ENCODE results near the gene CXorf66.

The CXorf66 gene

DNA sequence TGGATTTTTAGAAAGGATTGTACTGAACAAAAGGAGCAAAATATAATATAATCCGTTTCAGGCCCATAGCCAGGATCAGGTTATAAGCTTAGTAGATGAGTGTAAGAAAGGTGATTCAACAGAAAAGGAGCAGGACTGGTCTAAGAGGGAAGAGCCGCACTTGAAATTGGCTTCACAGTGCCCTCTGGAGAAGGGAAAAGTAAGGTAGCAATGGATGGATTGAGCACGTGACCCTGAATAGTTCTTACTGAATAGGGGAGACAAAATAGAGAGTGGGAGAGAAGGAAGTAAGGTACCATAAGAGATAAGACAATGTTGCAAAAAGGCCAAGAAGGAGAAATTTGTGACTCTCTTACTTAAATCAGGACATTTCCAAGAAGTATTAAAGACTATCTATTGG, 15.6 kb downstream of the CXorf66 start:
- FAIRE-seq, result no peak
- TF ChIP-seq SPI1 (IDR thresholded peaks at IDR 0.05; ENCODE audit: low read depth, low read length) (no peak), POU2F2 (IDR thresholded peaks at IDR 0.05; ENCODE audit: low read depth, low read length) (no peak), PAX5 (IDR thresholded peaks at IDR 0.05; ENCODE audit: insufficient read depth, low read length, severe bottlenecking) (no peak), POLR2AphosphoS5 (IDR thresholded peaks at IDR 0.05; ENCODE audit: low read depth, low read length) (no peak), TAF1 (IDR thresholded peaks at IDR 0.05; ENCODE audit: low read depth, low read length) (no peak), POLR2A (IDR thresholded peaks at IDR 0.05; ENCODE audit: low read depth, low read length) (no peak)
- no peak for DNase-seq (ENCODE audit: insufficient read length, low spot score)

- FAIRE-seq (no peak), DNase-seq (ENCODE audit: insufficient read length, low spot score) (no peak)
- TF ChIP-seq PAX5 (IDR thresholded peaks at IDR 0.05; ENCODE audit: insufficient read depth, low read length, severe bottlenecking) (no peak), SPI1 (IDR thresholded peaks at IDR 0.05; ENCODE audit: low read depth, low read length) (no peak), POLR2A (IDR thresholded peaks at IDR 0.05; ENCODE audit: low read depth, low read length) (no peak), POLR2AphosphoS5 (IDR thresholded peaks at IDR 0.05; ENCODE audit: low read depth, low read length) (no peak), POU2F2 (IDR thresholded peaks at IDR 0.05; ENCODE audit: low read depth, low read length) (no peak), TAF1 (IDR thresholded peaks at IDR 0.05; ENCODE audit: low read depth, low read length) (no peak)
These were observed 20.2 kb downstream of the CXorf66 start for GRCh38 chrX:139945075-139945474.

DNA sequence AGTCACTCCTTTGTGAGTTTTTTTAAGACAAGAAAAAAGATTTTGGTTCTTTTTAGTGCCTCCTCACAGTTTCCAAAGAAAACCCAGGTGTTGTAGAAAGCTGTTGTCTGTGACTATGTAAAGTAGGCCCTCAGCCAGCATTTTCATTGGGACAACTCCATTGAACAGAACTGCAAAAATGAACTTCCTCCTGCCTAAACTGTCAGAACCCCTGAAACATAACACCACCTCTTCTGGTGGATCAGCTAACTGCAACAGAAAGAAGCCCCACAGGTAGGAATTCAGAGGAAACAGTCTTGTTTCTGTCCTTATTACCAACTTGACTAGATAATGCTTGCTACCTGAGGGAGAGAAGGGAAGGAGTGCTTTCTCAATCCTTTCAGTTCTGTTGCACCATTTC, 29.1 kb downstream of the CXorf66 start:
- FAIRE-seq (peak; percentile 84), DNase-seq (ENCODE audit: insufficient read length, low spot score) (no peak)
- no peak for TF ChIP-seq TAF1 (IDR thresholded peaks at IDR 0.05; ENCODE audit: low read depth, low read length)
- no peak for TF ChIP-seq POLR2A (IDR thresholded peaks at IDR 0.05; ENCODE audit: low read depth, low read length)
- TF ChIP-seq PAX5 (IDR thresholded peaks at IDR 0.05; ENCODE audit: insufficient read depth, low read length, severe bottlenecking), result no peak
- no peak for TF ChIP-seq POU2F2 (IDR thresholded peaks at IDR 0.05; ENCODE audit: low read depth, low read length)
- no peak for TF ChIP-seq SPI1 (IDR thresholded peaks at IDR 0.05; ENCODE audit: low read depth, low read length)
- TF ChIP-seq POLR2AphosphoS5 (IDR thresholded peaks at IDR 0.05; ENCODE audit: low read depth, low read length), result no peak

DNA sequence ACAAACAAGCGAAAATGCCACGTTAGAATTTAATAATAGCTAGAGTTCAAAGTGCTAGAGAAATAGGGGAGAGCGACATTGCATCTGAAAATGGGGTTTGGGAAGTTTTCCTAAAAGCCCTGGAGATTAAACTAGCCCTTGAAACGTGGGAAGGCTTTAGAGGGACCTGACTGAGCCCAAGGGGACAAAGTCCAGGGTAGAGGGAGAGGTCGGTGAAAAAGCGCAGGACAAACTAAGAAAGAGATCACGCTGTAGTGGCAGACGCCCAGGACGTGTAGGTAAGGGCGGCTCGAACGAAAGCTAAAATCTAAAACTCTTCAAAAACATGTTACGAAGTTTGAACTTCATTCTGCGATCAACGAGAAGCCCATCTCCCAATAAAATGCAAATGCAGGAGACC, 31.4 kb downstream of the CXorf66 start:
- TF ChIP-seq SPI1 (IDR thresholded peaks at IDR 0.05; ENCODE audit: low read depth, low read length) (no peak), TAF1 (IDR thresholded peaks at IDR 0.05; ENCODE audit: low read depth, low read length) (no peak), PAX5 (IDR thresholded peaks at IDR 0.05; ENCODE audit: insufficient read depth, low read length, severe bottlenecking) (no peak), POLR2AphosphoS5 (IDR thresholded peaks at IDR 0.05; ENCODE audit: low read depth, low read length) (no peak), POU2F2 (IDR thresholded peaks at IDR 0.05; ENCODE audit: low read depth, low read length) (no peak), POLR2A (IDR thresholded peaks at IDR 0.05; ENCODE audit: low read depth, low read length) (no peak)
- DNase-seq (ENCODE audit: insufficient read length, low spot score) (no peak), FAIRE-seq (no peak)

DNA sequence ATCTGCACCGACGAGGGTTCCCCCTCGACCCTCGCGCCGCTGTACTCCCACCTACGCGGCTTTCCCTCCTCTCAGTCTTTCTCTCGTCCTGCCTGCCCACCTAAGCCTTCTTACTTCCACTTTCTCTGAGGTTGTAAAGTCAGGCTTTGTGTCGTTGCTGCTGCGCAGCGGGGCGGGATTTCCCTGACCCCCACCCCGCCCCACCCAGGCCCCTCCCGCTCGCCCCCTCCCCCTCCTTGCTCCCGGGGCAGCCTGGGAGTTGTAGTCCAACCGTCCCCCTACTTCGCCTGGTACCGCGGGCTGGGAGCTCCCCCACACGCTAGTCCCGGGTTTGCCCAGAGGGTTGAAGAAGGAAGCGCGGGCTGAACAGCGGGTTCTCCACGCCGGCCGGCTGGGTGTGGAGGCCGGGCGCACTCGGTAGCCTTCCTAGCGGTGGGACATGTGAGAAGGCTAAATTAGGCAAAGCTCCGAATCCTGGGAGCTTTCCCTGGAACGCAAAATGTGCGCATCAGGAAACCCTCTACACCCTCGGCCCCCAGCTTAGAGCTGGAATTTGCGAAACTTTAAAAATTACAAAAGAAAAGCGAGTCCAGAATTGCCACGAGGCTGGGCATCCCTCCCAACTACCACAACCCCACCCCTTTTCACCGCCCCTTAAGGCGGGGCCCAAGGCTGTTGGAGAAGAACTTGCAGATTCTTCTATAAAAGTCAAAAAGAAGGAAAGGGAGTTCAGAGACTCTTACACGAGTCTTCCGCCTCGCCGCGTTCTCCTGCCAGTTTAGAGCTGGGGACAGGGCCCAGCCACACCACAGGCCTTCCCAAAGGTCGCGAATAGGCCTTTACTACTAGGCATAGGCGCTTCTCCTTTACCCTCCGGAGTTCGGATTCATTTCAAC, 32.2 kb downstream of the CXorf66 start, which contains the start of gene ATP11C:
TSS of gene ATP11C (minus strand) at position 153 of the 896 bp plus-strand sequence. CDS start 1,011 bp downstream, outside the sequence.
- DNase-seq (ENCODE audit: insufficient read length, low spot score), result peak; percentile 46
- peak; percentile 95 for FAIRE-seq
- TF ChIP-seq PAX5 (IDR thresholded peaks at IDR 0.05; ENCODE audit: insufficient read depth, low read length, severe bottlenecking) (no peak), POU2F2 (IDR thresholded peaks at IDR 0.05; ENCODE audit: low read depth, low read length) (no peak), TAF1 (IDR thresholded peaks at IDR 0.05; ENCODE audit: low read depth, low read length) (peak; percentile 48; the same call in 1 of the 2 replicates), POLR2AphosphoS5 (IDR thresholded peaks at IDR 0.05; ENCODE audit: low read depth, low read length) (peak; percentile 77), POLR2A (IDR thresholded peaks at IDR 0.05; ENCODE audit: low read depth, low read length) (peak; percentile 87)

GRCh38 chrX:139932073-139932900, 33.0 kb downstream of the CXorf66 start:
- TF ChIP-seq PAX5 (IDR thresholded peaks at IDR 0.05; ENCODE audit: insufficient read depth, low read length, severe bottlenecking), result no peak
- no peak for TF ChIP-seq SPI1 (IDR thresholded peaks at IDR 0.05; ENCODE audit: low read depth, low read length)
- TF ChIP-seq POLR2AphosphoS5 (IDR thresholded peaks at IDR 0.05; ENCODE audit: low read depth, low read length), result no peak
- TF ChIP-seq TAF1 (IDR thresholded peaks at IDR 0.05; ENCODE audit: low read depth, low read length), result no peak
- TF ChIP-seq POLR2A (IDR thresholded peaks at IDR 0.05; ENCODE audit: low read depth, low read length), result no peak
- no peak for TF ChIP-seq POU2F2 (IDR thresholded peaks at IDR 0.05; ENCODE audit: low read depth, low read length)
- peak; percentile 56 for FAIRE-seq
- DNase-seq (ENCODE audit: insufficient read length, low spot score), result no peak

- FAIRE-seq (no peak), DNase-seq (ENCODE audit: insufficient read length, low spot score) (no peak)
- TF ChIP-seq POLR2AphosphoS5 (IDR thresholded peaks at IDR 0.05; ENCODE audit: low read depth, low read length) (no peak), POLR2A (IDR thresholded peaks at IDR 0.05; ENCODE audit: low read depth, low read length) (no peak), PAX5 (IDR thresholded peaks at IDR 0.05; ENCODE audit: insufficient read depth, low read length, severe bottlenecking) (no peak), SPI1 (IDR thresholded peaks at IDR 0.05; ENCODE audit: low read depth, low read length) (no peak), POU2F2 (IDR thresholded peaks at IDR 0.05; ENCODE audit: low read depth, low read length) (no peak), TAF1 (IDR thresholded peaks at IDR 0.05; ENCODE audit: low read depth, low read length) (no peak)
These were observed 33.7 kb downstream of the CXorf66 start for GRCh38 chrX:139931646-139932072.

DNA sequence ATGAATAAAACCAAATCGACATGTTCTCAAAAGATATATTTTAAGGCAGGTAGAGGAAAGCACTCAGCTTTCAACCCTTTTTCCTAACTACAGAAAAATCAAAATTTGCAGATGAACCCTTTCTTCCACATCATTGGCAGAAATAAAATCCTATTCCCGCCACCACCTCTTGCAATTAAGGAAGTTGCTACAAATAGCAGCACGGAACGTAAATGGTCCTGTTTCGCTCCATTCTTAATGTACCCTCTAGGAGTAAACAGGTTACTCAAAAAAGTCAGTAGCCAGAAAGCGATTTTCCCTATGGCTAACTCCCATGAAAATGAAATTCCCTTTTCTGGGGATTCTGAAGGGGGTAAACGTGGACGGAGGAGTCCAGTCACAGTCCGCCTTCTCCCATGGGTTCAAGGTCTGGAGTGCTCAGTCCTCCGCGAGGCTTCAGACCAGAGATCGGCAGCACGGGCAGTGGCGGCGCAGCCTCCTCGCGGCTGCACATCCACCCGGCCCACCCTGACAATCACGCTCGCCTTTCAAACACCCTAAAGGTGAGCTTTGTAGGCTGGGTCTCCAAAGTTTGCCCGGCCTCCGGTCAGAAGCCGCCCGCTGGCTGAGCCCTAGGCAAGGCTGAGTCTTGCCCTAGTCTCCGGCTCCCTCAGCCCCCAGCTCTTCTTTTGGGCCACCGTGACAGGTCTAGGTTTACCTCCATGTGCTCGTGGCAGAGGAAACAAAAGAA, 34.2 kb downstream of the CXorf66 start:
- DNase-seq (ENCODE audit: insufficient read length, low spot score) (no peak), FAIRE-seq (peak; percentile 90)
- TF ChIP-seq PAX5 (IDR thresholded peaks at IDR 0.05; ENCODE audit: insufficient read depth, low read length, severe bottlenecking) (no peak), POU2F2 (IDR thresholded peaks at IDR 0.05; ENCODE audit: low read depth, low read length) (no peak), POLR2AphosphoS5 (IDR thresholded peaks at IDR 0.05; ENCODE audit: low read depth, low read length) (no peak), TAF1 (IDR thresholded peaks at IDR 0.05; ENCODE audit: low read depth, low read length) (no peak), SPI1 (IDR thresholded peaks at IDR 0.05; ENCODE audit: low read depth, low read length) (no peak), POLR2A (IDR thresholded peaks at IDR 0.05; ENCODE audit: low read depth, low read length) (no peak)
